SK-N-SH (cell line): ENCODE results near the gene TFDP2.

Experiments
- CTCF ChIP-seq: fragments of 200-600 bp; sonication (generic); IDR thresholded peaks from 2 replicates; pipeline ENCODE4 v1.6.1; 2017; ENCODE audit warnings: antibody characterized with exemption, mild to moderate bottlenecking, moderate library complexity
- SMC3 ChIP-seq: IDR thresholded peaks from 2 replicates; pipeline ENCODE4 v1.6.1; 2012; ENCODE audit warnings: low read depth, low read length, improper control_type of control experiment
- USF1 ChIP-seq: IDR thresholded peaks from 2 replicates; pipeline ENCODE4 v1.4.0; 2012; ENCODE audit warnings: low read depth, borderline replicate concordance

DNA sequence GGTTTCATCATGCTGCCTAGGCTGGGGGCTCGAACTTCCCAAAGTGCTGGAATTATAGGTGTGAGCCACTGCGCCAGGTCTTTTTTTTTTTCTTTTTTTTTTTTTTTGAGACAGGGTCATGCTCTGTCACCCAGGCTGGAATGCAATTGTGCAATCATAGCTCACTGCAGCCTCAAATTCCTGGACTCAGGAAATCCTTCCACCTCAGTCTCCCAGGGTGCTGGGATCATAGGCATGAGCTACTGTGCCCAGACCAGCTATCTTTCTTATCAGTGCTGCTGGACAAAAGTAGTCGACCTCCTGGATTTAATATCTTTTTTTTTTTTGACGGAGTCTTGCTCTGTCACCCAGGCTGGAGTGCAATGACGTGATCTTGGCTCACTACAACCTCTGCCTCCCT lies 60.8 kb downstream of the TFDP2 start:
- no peak for TF ChIP-seq USF1
- no peak for TF ChIP-seq SMC3
- TF ChIP-seq CTCF, result no peak
